LNCaP clone FGC (cell line): Measurements from ENCODE around the gene COX8C.

ENCODE experiments used
- DNase-seq: peaks from one replicate; pipeline ENCODE4 v3.0.0-alpha.2; 2011; ENCODE audit warnings: low read depth
- H3K4me3 ChIP-seq: 2 replicates; pipeline ENCODE4 v1.5.1; 2011; ENCODE audit warnings: mild to moderate bottlenecking, low read depth, low read length, control low read depth
- CTCF ChIP-seq: IDR thresholded peaks from 2 replicates; pipeline ENCODE4 v1.5.1; 2012; ENCODE audit warnings: mild to moderate bottlenecking; ENCODE audit not compliant: control insufficient read depth, insufficient read depth; ENCODE audit errors: extremely low read depth

Gene COX8C

GRCh38 chr14:93320489-93320888, 26.5 kb upstream of the COX8C start:
- no peak overlapping the region for H3K4me3 ChIP-seq
- no peak for TF ChIP-seq CTCF

GRCh38 chr14:93322929-93323599, 23.9 kb upstream of the COX8C start:
- no peak for TF ChIP-seq CTCF
- DNase-seq: no peak
- no peak overlapping the region for H3K4me3 ChIP-seq

More at GRCh38 chr14:93320489-93320888, 26.5 kb upstream of the COX8C start:
- no peak for DNase-seq

- no peak for DNase-seq
- TF ChIP-seq CTCF: no peak
Observed at GRCh38 chr14:93323600-93324174, 23.3 kb upstream of the COX8C start.

GRCh38 chr14:93326196-93326595, 20.8 kb upstream of the COX8C start:
- no peak overlapping the region for H3K4me3 ChIP-seq
- DNase-seq: no peak
- TF ChIP-seq CTCF: no peak

More at GRCh38 chr14:93323600-93324174, 23.3 kb upstream of the COX8C start:
- H3K4me3 ChIP-seq: no peak overlapping the region

- DNase-seq: no peak
- no peak overlapping the region for H3K4me3 ChIP-seq
- TF ChIP-seq CTCF: no peak
Observed at GRCh38 chr14:93328546-93328945, 18.4 kb upstream of the COX8C start.

GRCh38 chr14:93329965-93330608, 16.9 kb upstream of the COX8C start:
- no peak overlapping the region for H3K4me3 ChIP-seq
- DNase-seq: no peak
- TF ChIP-seq CTCF: no peak

- no peak for DNase-seq
- H3K4me3 ChIP-seq: no peak overlapping the region
- TF ChIP-seq CTCF: no peak
Observed at GRCh38 chr14:93330609-93331000, 16.4 kb upstream of the COX8C start.
